Hematopoietic multipotent progenitor cell treated with erythropoietin and hydrocortisone succinate and interleukin-3 and kit ligand, for 8 days (in vitro differentiated cells): Measurements from ENCODE around the gene ZNF563.
"Not testable (repeated sequence)": the region's sequence is repeated elsewhere in the genome, so short reads cannot be mapped to it uniquely, and the experiment has no call there.

Experiments used
- DNase-seq: peaks from one replicate; pipeline ENCODE4 v3.0.0-alpha.2; 2015

ZNF563 gene

GRCh38 chr19:12333162-12334159, at the start of gene ZNF563:
Gene ZNF563 (minus strand): TSS chr19:12333633. CDS start chr19:12333482, 151 bp downstream.
- DNase-seq, result peak; percentile 96

GRCh38 chr19:12380444-12380737, 47.0 kb upstream of the ZNF563 start:
- no peak for DNase-seq

GRCh38 chr19:12379732-12380443, 46.5 kb upstream of the ZNF563 start:
- no peak for DNase-seq

GRCh38 chr19:12374026-12374425, 40.6 kb upstream of the ZNF563 start:
- DNase-seq, result no peak

- DNase-seq, result peak; percentile 92
Measured at GRCh38 chr19:12365236-12366162, 32.1 kb upstream of the ZNF563 start, which contains the start of gene ZNF442. Gene ZNF442 (minus strand): TSS chr19:12365683. CDS start chr19:12363631, 2,052 bp downstream.

- DNase-seq, result no peak
Measured at GRCh38 chr19:12364391-12365235, 31.2 kb upstream of the ZNF563 start.

- DNase-seq, result not testable (repeated sequence)
Measured at GRCh38 chr19:12362236-12362635, 28.8 kb upstream of the ZNF563 start.

- DNase-seq, result no peak
Measured at GRCh38 chr19:12353375-12353774, 19.9 kb upstream of the ZNF563 start.

- DNase-seq, result no peak
Measured at GRCh38 chr19:12350890-12351197, 17.4 kb upstream of the ZNF563 start.

- DNase-seq, result no peak
Measured at GRCh38 chr19:12350185-12350889, 16.9 kb upstream of the ZNF563 start.

GRCh38 chr19:12346896-12347295, 13.5 kb upstream of the ZNF563 start:
- DNase-seq, result peak; percentile 51

GRCh38 chr19:12345197-12345596, 11.8 kb upstream of the ZNF563 start:
- DNase-seq, result no peak

- peak; percentile 95 for DNase-seq
Measured at GRCh38 chr19:12331211-12331941, 2.1 kb downstream of the ZNF563 start.

GRCh38 chr19:12330340-12330739, 3.1 kb downstream of the ZNF563 start:
- DNase-seq, result no peak

- DNase-seq, result no peak
Measured at GRCh38 chr19:12325690-12326089, 7.7 kb downstream of the ZNF563 start.

GRCh38 chr19:12318782-12319413, 14.5 kb downstream of the ZNF563 start:
- no peak for DNase-seq

GRCh38 chr19:12314553-12314952, 18.9 kb downstream of the ZNF563 start:
- DNase-seq, result no peak

GRCh38 chr19:12308891-12309290, 24.5 kb downstream of the ZNF563 start:
- DNase-seq, result not testable (repeated sequence)

GRCh38 chr19:12295191-12295590, 38.2 kb downstream of the ZNF563 start:
- DNase-seq, result no peak
